ENCODE results near the gene HLA-DPA1. TPM values are rescaled to one million over a fixed set of nuclear protein-coding genes. Genes with fewer than 3 reads are reported as not detected.
"Not testable (repeated sequence)": the region's sequence is repeated elsewhere in the genome, so short reads cannot be mapped to it uniquely, and the experiment has no call there.

Gene HLA-DPA1
- polyA plus RNA-seq, 3 donors from 2014 or later = 173 to 252 (median 202) TPM

GRCh38 chr6:33105386-33105785 is 31.9 kb upstream of the HLA-DPA1 start:
- peaks cover 5 to 18% (median 13%) of the 10 kb centered on the region in 3 donors for H3K27me3 Mint-ChIP-seq (ENCODE audit: low read depth in 3 of 3)
- DNase-seq = no peak
- peaks cover 7 to 20% (median 14%) of the 10 kb centered on the region in 6 donors for H3K9me3 Mint-ChIP-seq
- peaks cover 0 to 7% (median 0%) of the 10 kb centered on the region in 3 donors for H3K36me3 Mint-ChIP-seq
- H3K27ac Mint-ChIP-seq = no peak overlapping the region
- no peak overlapping the region for H3K4me3 Mint-ChIP-seq
- H3K4me1 Mint-ChIP-seq = no peaks in the 10 kb centered on the region

DNA sequence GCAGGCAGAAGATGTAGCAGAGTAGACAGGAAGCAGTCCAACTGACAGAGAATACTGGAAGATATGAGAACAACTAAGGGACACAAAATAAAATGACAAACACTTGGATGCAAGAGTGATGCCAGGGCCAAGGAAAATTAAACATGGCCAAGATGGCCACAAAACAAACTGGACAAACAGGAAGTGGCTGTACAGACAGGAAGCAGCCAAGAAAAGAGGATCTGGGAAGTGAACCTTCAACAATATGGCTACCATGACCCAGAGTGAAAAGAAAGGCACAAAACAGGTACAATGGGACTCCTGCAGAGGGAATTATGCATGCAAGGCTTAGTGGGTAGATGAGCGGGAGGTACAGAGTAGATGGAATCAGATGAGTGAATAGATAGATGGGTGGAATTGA is 31.4 kb upstream of the HLA-DPA1 start:
- no peaks in the 10 kb centered on the region for H3K4me1 Mint-ChIP-seq
- H3K4me3 Mint-ChIP-seq = no peak overlapping the region
- H3K27ac Mint-ChIP-seq = no peak overlapping the region
- H3K9me3 Mint-ChIP-seq = peaks cover 10 to 25% (median 19%) of the 10 kb centered on the region in 6 donors
- DNase-seq = no peak
- peaks cover 0 to 7% (median under 1%) of the 10 kb centered on the region in 3 donors for H3K36me3 Mint-ChIP-seq
- peaks cover 5 to 18% (median 17%) of the 10 kb centered on the region in 3 donors for H3K27me3 Mint-ChIP-seq (ENCODE audit: low read depth in 3 of 3)

GRCh38 chr6:33103776-33104175 is 30.3 kb upstream of the HLA-DPA1 start:
- Mint-ChIP-seq H3K4me1 (no peaks in the 10 kb centered on the region), H3K27me3 (ENCODE audit: low read depth in 3 of 3) (peaks cover 5 to 25% (median 18%) of the 10 kb centered on the region in 3 donors), H3K36me3 (peaks cover 0 to 12% (median 3%) of the 10 kb centered on the region in 3 donors), H3K4me3 (peak overlapping the region in 1 of 5 donors; percentile 17), H3K27ac (no peak overlapping the region), H3K9me3 (peaks cover 20 to 36% (median 27%) of the 10 kb centered on the region in 6 donors)
- no peak for DNase-seq

- Mint-ChIP-seq H3K9me3 (peaks cover 24 to 52% (median 35%) of the 10 kb centered on the region in 6 donors), H3K27me3 (ENCODE audit: low read depth in 3 of 3) (peaks cover 5 to 38% (median 14%) of the 10 kb centered on the region in 3 donors), H3K36me3 (peaks cover 0 to 12% (median 3%) of the 10 kb centered on the region in 3 donors)
- not testable (repeated sequence) for H3K4me3 Mint-ChIP-seq, H3K4me1 Mint-ChIP-seq, H3K27ac Mint-ChIP-seq, DNase-seq
Observed at GRCh38 chr6:33101121-33101737, 27.8 kb upstream of the HLA-DPA1 start.

DNA sequence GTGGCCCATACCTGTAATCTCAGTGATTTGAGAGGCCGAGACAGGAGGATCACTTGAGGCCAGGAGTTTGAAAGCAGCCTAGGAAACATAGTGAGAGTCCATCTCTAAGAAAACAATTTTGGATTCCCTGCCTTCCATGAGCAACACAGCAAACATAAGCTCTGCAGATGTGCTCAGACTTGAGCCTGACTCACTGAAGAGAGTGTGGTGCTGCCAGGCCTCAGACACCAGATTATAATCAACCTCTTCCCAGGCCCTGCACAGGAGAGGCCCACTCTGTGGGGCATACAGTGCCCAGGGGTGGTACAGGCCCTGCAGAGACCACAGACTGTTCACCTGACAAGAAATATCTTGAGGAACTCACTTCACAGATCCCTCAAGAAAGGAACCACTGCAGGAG is 22.2 kb upstream of the HLA-DPA1 start:
- DNase-seq = no peak
- Mint-ChIP-seq H3K4me1 (no peaks in the 10 kb centered on the region), H3K4me3 (no peak overlapping the region), H3K27ac (no peak overlapping the region), H3K27me3 (ENCODE audit: low read depth in 3 of 3) (peaks cover 0 to 29% (median 11%) of the 10 kb centered on the region in 3 donors), H3K36me3 (peaks cover 0 to 7% (median 3%) of the 10 kb centered on the region in 3 donors), H3K9me3 (peaks cover 20 to 36% (median 25%) of the 10 kb centered on the region in 6 donors)

DNA sequence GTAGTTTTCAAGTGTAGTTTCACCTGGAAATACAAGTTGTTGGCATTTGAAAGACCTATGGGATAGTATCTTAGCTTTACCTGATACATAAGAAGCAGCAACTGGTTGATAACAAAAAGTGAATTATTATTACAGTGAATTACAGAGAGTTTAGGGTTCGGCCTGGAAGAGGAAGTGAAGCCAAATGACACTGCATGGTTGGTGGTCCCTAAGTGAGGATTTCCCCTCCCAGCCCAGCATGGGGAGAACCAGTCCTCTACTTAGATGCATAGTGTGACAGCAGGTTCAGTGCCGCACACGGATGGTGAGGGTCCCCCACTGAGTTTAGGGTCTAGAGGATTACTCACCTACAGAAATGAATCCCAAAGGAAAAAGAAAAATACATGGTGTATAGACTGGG is 20.4 kb upstream of the HLA-DPA1 start:
- peaks cover 5 to 18% (median 8%) of the 10 kb centered on the region in 6 donors for H3K9me3 Mint-ChIP-seq
- H3K27me3 Mint-ChIP-seq (ENCODE audit: low read depth in 3 of 3) = peaks cover 0 to 18% (median 3%) of the 10 kb centered on the region in 3 donors
- H3K4me1 Mint-ChIP-seq = no peaks in the 10 kb centered on the region
- no peak overlapping the region for H3K27ac Mint-ChIP-seq
- DNase-seq = no peak
- H3K4me3 Mint-ChIP-seq = no peak overlapping the region
- H3K36me3 Mint-ChIP-seq = no peaks in the 10 kb centered on the region

GRCh38 chr6:33092385-33092784 is 18.9 kb upstream of the HLA-DPA1 start:
- Mint-ChIP-seq H3K36me3 (no peaks in the 10 kb centered on the region), H3K4me3 (no peak overlapping the region)

DNA sequence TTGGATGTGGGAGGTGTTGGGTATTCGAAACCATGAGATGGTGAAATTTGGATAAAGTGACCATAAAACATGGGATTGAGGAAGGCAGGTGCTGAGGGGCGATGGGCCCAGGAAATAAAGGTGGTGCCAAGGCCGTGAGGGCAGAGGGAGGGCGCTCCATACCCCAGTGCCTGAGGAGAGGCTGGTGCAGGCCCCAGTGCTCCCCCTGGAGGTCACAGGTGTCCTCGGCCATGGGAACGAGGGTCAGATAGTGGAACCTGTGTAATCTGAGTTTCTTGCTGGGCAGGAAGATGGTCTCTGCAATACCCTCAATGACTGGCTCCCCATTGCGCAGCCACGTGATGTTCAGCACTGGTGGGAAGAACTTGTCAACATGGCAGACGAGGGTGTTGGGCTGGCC is 18.5 kb upstream of the HLA-DPA1 start:
- Mint-ChIP-seq H3K9me3 (peaks cover 0 to 2% (median under 1%) of the 10 kb centered on the region in 6 donors), H3K4me3 (no peak overlapping the region), H3K36me3 (peaks cover 0 to under 1% (median 0%) of the 10 kb centered on the region in 3 donors), H3K4me1 (no peaks in the 10 kb centered on the region), H3K27ac (no peak overlapping the region), H3K27me3 (ENCODE audit: low read depth in 3 of 3) (peaks cover 0 to 11% (median 3%) of the 10 kb centered on the region in 3 donors)
- DNase-seq = peak; percentile 32 to 48 (median 45)

More at GRCh38 chr6:33092385-33092784, 18.9 kb upstream of the HLA-DPA1 start:
- H3K9me3 Mint-ChIP-seq = peaks cover 0 to 3% (median 2%) of the 10 kb centered on the region in 6 donors
- no peaks in the 10 kb centered on the region for H3K4me1 Mint-ChIP-seq
- H3K27ac Mint-ChIP-seq = no peak overlapping the region
- peaks cover 0 to 15% (median 3%) of the 10 kb centered on the region in 3 donors for H3K27me3 Mint-ChIP-seq (ENCODE audit: low read depth in 3 of 3)
- no peak for DNase-seq

DNA sequence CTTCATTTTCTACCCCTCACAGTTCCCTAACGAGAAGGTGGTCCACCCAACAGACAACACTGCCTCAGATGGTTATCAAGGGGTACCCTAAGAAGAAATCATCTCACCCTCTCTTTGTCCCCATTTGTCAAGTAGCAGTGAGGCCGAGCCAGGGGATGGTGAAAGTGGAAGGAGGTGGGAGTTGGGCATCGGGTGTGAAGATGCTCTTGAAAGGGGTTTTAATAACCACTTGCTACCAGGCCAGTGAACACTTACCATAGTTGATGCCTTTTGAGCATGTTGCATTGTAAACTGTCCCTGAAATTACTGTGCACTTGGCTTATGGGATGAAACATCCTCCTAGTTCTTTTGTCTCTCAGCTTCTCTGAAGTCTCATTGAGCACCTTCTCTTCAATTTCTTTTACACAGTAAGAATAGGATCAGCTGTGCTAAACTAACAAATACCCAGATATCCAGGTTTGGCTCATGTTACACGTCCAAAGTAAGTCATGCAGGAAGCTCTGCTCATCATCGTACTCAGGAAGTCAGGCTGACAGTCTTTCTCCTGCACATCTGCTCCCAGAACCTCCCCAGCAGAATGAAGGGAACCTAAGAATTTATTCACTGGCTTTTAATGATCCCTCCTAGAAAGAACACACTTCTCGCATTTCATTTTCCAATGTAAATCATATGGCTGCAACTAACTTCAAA is 15.6 kb upstream of the HLA-DPA1 start:
- Mint-ChIP-seq H3K4me1 (no peaks in the 10 kb centered on the region), H3K27me3 (ENCODE audit: low read depth in 3 of 3) (peaks cover 0 to 2% (median 1%) of the 10 kb centered on the region in 3 donors), H3K27ac (peak overlapping the region in 1 of 6 donors; percentile 13), H3K36me3 (peaks cover 9 to 15% (median 13%) of the 10 kb centered on the region in 3 donors), H3K4me3 (no peak overlapping the region), H3K9me3 (no peaks in the 10 kb centered on the region)
- no peak for DNase-seq

DNA sequence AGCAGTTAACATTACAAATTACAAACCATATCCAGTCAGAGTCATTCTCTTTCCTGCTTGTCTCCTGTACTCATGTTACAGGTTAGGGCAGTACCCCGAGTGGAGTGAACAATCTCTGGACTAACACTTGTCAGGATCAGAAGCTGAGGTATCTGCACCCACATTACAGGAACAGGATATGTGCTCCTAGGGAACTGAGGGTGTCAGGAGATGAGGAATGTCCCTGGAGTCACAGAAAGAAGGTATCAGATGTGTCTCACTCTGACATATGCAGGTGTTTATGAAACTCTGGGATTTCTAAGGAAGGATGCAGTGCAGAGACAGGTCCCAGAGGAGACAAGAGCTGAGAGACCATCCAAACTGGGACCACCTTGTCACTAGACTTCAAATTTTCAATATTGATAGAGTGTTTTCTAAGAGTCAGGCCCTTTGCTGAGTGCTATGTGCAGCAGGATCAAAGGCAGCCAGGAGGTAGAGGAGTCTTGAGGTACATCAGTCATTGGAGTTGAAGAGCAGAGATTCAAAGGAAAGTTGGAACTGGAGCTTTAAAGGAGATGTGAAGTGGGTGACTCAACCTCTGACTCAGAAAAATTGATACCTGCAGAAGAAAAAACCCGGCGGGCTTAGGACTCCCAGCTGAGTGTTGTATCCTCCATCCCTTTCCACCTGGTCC is 14.9 kb upstream of the HLA-DPA1 start:
- Mint-ChIP-seq H3K9me3 (no peaks in the 10 kb centered on the region), H3K27me3 (ENCODE audit: low read depth in 3 of 3) (peaks cover 0 to 2% (median 1%) of the 10 kb centered on the region in 3 donors), H3K4me3 (no peak overlapping the region), H3K4me1 (no peaks in the 10 kb centered on the region), H3K27ac (peak overlapping the region in 3 of 6 donors; percentile 23 to 79 (median 58)), H3K36me3 (peaks cover 9 to 18% (median 13%) of the 10 kb centered on the region in 3 donors)
- no peak for DNase-seq

DNA sequence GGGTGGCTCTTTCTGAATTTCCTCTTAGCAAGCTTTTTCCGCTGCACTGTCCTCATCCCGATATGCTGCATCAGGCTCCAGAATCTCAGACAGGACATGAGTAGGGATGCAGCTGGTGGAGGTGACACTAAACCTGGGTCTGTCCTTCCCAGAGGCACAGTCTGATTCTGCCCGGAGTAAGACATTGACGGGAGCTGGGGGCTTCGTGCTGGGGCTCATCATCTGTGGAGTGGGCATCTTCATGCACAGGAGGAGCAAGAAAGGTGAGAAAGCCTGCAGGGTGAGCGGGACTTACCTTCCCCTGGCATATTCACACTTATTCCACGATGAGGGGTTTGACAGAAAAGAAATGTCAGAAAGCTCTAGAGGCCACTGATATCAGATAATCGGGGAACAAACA is 12.2 kb upstream of the HLA-DPA1 start:
- no peak overlapping the region for H3K27ac Mint-ChIP-seq
- peaks cover 14% of the 10 kb centered on the region in 2 donors for H3K4me1 Mint-ChIP-seq

GRCh38 chr6:33082702-33083101 is 9.3 kb upstream of the HLA-DPA1 start:
- no peaks in the 10 kb centered on the region for H3K9me3 Mint-ChIP-seq
- H3K4me3 Mint-ChIP-seq = no peak overlapping the region
- DNase-seq = no peak
- H3K27ac Mint-ChIP-seq = peak overlapping the region in 2 of 6 donors; percentile 29 to 51
- peaks cover 9 to 22% (median 21%) of the 10 kb centered on the region in 3 donors for H3K36me3 Mint-ChIP-seq
- peaks cover 35 to 43% of the 10 kb centered on the region in 2 donors for H3K4me1 Mint-ChIP-seq
- H3K27me3 Mint-ChIP-seq (ENCODE audit: low read depth in 3 of 3) = peaks cover 0 to 2% (median 0%) of the 10 kb centered on the region in 3 donors

More for the DNA sequence above, 12.2 kb upstream of the HLA-DPA1 start:
- H3K9me3 Mint-ChIP-seq = no peaks in the 10 kb centered on the region
- H3K36me3 Mint-ChIP-seq = peaks cover 9 to 22% (median 21%) of the 10 kb centered on the region in 3 donors
- H3K27me3 Mint-ChIP-seq (ENCODE audit: low read depth in 3 of 3) = peaks cover 0 to 2% (median 1%) of the 10 kb centered on the region in 3 donors
- H3K4me3 Mint-ChIP-seq = no peak overlapping the region
- DNase-seq = no peak

GRCh38 chr6:33081098-33081824 is 7.8 kb upstream of the HLA-DPA1 start:
- H3K27me3 Mint-ChIP-seq (ENCODE audit: low read depth in 3 of 3) = peaks cover 0 to 4% (median 0%) of the 10 kb centered on the region in 3 donors
- H3K27ac Mint-ChIP-seq = peak overlapping the region in 1 of 6 donors; percentile 26
- H3K4me1 Mint-ChIP-seq = peaks cover 47 to 57% of the 10 kb centered on the region in 2 donors
- peaks cover 9 to 22% (median 16%) of the 10 kb centered on the region in 3 donors for H3K36me3 Mint-ChIP-seq
- no peak for DNase-seq
- H3K4me3 Mint-ChIP-seq = peak overlapping the region in 3 of 5 donors; percentile 53 to 81 (median 78)
- no peaks in the 10 kb centered on the region for H3K9me3 Mint-ChIP-seq
